NAMALWA (cell line): ENCODE measurements around the gene PLEKHA1.

Experiments used
- DNase-seq: peaks from one replicate; pipeline ENCODE4 v3.0.0-alpha.2; 2015; ENCODE audit warnings: low spot score

Gene PLEKHA1

DNA sequence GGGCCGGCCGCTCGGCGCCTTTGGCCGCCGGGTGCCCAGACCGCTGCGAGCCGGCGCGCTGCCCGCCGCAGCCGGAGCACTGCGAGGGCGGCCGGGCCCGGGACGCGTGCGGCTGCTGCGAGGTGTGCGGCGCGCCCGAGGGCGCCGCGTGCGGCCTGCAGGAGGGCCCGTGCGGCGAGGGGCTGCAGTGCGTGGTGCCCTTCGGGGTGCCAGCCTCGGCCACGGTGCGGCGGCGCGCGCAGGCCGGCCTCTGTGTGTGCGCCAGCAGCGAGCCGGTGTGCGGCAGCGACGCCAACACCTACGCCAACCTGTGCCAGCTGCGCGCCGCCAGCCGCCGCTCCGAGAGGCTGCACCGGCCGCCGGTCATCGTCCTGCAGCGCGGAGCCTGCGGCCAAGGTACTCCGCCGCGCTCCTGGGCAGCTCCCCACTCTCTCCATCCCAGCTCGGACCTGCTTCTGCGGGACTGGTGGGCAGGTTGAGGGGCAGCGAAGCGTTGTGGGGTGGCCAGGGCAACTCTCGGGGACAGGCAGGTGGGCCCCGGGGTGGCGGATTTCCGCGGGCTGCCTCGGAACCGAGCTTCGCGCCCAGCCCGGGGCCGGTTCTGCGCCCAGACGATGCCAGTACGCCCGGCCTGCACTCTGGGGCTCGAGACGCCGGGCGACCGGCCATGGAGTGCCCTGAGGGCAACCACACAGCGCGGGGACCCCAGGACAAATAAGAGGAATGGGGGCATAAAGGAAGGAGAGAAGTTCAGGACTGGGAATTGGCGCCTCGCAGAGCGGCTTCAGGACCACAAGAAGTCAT, 87.4 kb downstream of the PLEKHA1 start:
- DNase-seq, result no peak

DNA sequence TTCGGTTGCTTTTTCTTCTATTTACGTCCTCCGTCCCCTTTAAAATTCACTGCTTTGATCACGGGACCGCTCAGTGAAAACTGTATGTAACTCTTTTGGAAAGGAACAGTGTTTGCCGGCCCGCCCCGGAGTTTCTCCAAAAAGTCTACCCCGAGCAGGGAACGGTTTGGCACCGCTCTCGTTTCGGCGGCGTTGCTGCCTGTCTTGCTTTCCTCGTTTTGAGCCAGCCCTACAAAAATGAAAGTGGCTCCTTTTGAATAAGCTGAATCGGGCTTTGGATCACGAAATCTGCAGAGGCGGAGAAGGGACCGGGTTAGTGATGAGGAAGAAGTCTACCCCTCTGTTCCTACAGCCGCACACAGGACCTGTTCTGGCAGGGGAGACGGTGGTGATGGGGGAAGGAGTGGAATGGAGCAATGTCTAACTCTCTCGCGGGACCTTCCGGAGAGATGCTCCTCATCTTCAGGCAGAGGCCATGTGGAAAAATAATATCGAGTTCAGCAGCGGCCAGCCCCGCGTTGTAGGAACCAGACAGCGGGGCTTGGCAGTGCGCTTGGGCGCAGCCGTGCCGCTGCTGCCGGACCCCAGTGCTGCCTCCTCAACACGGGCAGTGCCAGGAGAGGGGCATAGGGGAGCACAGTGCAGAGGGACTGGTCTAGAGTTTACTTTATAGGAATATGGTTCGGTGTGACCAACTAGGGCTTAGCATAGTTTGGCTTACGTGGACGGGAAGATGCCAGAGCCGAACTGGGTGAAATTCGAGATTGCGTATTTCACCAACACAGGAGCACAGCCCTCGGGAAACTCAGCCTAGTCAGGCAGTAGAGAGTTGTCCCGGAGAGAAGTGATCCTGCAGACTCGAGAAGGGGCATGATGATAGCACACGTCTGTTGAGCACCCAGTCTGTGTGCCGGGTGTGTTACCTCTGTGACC, 88.3 kb downstream of the PLEKHA1 start:
- DNase-seq, result no peak

GRCh38 chr10:122463466-122464249, 89.2 kb downstream of the PLEKHA1 start:
- no peak for DNase-seq

GRCh38 chr10:122464250-122464510, 89.7 kb downstream of the PLEKHA1 start:
- no peak for DNase-seq

DNA sequence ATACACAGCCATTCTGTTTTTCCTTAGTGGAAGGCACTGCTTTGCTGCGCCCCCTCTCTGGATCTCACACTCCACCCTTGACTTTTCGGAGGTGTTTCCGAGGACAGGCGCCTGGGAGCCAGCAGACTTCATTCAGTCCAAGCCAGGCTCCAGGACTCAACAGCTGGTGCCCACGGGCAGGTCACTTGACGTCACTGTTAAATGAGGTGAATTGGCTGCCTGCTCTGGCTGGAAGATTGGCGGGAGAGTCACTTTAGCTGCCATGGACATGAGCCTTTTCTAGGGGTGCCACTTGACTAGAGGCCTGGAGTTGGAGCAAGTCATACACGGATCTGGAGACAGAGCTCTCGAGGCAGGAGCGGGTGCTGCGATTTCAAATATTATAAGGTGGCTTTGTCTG, 90.1 kb downstream of the PLEKHA1 start:
- DNase-seq, result no peak

DNA sequence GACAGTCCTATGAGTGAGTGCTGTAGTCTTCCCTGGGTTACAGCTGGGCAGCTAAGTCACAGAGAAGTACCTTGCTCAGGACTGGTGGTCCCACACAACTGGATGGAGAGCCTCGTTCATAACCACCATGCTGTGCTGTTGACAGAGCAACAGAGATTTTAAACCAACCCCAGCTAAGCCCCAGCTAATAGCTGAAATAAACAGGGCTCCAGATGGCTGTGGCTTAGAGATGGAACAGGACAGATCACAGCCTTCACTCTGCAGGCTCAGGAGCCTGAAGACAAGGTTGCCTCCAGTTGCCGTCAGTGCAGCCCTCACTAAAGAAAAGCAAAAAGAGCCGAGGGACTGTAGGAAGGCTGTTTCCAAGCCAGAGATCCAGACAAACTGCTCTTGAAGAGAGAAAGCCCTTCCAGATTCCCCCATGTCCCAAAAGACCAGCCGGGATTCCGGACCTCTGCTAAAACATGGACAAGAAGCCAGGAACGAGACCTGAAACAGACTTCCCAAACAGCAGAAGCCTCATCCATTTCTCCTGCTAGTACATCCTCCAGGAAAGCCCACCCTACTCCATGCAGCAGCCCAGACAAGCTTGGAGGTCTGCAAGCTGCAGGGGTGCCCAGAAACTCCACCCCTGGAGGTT, 91.0 kb downstream of the PLEKHA1 start:
- no peak for DNase-seq

DNA sequence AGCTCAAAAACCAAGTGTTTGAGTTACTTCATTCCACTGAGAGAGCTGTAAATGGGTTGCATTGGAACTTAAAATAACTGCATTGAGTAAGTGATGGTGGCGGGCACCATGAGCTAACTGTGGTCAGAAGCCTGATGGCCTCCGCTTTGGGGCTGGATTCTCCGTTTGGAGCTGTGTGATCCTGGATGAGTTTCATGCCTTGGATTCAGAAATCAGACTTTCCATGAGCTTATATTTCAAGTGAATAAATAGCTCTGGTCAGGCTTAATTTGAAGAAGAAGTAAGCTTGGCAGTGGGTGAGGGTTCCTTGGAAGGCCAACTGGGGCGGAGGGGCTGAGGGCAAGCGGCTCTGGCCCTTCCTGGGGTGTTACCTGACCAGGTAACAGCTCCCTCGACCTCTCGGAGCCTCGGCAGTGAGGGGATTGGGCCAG, 92.5 kb downstream of the PLEKHA1 start:
- DNase-seq, result no peak

DNA sequence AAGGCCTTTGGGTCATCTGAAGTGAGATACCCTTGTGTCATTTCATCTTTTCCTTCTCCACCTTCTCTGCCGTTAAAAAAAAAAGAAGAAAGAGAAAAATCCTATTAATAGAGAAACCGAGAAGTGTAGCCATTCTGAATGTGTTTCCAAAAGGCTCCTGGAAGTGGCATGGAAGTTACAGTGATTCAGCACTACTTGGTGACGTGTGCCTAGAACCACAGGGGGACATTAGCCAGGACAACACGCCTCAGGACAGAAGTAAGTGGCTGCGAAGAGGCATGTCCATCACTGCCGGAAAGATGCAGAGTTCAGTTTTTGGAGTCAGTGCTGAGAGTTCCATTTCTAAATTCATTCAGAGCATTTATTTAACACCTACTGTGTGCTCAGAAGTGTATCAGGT, 93.2 kb downstream of the PLEKHA1 start:
- no peak for DNase-seq

DNA sequence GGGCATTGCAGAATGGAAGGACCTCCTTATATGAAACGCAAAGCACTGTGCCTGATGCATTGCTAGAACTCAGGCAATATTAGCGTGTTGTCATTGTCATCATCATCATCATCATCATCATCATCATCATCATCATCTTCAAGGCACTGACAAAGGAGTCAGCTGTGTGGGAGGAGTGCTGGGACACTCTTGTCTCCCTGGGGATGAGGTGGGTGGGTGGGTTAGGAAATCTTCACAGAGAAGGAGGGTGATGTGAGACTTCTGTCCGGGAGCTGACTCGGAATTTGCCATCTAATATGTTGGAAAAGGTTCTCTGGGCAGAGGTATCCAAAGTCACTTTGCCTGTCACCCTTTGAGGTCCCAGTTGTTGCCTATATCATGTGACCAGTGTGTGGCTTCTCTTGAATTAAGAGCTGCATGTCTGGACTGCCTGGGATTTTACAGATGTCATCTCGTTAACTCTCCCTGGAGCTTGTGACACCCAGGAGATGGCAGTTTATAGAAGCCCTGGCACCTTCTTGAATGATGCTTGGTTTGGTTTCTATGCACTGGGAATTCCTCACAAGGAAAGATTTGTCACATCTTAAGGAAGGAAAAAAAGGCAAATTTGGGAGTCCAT, 93.9 kb downstream of the PLEKHA1 start:
- DNase-seq, result no peak

GRCh38 chr10:122468926-122469781, 94.6 kb downstream of the PLEKHA1 start:
- no peak for DNase-seq

DNA sequence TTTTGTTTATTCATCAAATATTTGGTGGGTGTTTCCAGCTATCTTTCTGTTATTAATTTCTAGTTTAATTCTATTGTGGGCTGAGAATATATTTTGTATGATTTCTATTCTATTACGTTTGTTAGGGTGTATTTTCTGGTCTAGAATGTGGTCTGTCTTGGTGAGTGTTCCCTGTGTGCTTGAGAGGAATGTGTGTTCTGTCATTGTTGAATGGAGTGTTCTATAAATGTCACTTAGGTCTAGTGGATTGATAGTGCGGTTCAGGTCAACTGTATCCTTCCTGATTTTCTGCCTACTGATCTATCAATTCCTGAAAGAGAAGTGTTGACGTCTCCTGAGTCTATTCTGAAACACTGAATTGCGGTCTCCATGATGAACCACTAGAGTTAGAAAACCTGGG, 95.3 kb downstream of the PLEKHA1 start:
- no peak for DNase-seq

DNA sequence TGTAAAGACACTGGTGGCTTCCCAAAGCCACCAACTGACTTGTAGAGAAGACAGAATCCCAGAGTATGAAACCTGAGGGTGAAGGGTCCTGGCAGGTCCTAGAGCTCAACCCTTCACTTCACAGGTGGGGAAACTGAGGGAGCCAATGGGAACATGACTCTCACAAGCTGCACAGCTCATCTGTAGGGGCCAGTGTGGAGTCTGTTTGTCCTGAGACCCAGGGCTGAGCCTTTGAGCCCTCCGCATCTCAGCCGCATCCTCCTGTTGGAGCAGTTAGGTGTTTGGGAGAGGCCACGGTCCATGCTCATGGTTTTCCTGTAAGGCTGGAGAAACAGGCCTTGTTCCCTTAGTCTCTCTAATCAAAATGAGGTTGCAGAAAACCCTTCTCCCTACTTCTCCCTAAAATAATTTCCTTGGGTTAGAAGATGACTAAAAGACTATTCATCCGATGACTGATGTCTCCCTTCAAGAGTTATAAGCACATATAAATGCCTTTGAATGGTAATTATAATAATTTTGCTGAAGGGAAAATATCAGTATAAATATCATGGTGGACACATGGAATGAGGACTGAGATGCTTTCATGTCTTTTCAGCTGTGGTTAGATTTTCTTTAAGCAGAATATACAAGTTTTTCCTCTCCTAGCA, 97.1 kb downstream of the PLEKHA1 start:
- no peak for DNase-seq

DNA sequence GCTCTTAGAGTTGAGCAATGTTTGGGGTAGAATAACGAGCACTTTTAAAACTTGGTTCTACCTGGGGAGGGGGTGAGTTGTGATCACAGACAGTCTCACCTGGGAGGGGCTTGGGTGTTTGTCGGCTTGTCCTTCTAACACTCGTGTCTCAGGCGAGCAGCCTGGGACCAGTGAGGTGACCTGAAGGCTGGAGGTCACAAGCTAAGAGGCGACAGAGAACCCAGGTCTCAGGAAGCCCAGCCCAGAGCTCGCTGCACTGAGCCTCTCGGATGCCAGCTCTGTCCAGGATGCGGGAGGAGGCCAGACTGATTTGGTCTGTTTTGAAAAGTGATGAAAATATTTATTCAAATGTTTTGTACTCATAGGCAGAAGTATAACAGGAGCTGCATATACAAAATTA, 98.6 kb downstream of the PLEKHA1 start:
- DNase-seq, result no peak

GRCh38 chr10:122474131-122474818, 99.8 kb downstream of the PLEKHA1 start:
- no peak for DNase-seq

DNA sequence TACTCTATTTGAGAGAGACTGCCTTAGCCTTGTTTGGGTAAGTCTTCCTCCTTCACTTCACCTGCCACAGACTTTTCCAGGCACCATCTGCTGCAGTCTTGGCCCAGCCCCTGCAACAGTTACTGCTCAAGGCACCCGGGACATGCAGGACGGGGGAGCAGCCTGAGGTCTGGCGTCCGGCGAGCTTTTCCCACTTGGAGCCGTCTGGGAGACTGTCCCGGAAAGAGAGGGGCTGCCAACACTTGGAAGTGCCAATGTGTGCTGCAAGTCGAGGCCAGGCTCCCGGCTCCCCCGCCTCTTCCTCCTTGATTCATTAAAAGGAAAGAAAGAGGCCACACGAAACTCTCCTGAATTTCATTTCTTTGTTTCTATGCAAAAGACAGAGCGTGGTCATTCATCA, 100.6 kb downstream of the PLEKHA1 start:
- DNase-seq, result no peak

DNA sequence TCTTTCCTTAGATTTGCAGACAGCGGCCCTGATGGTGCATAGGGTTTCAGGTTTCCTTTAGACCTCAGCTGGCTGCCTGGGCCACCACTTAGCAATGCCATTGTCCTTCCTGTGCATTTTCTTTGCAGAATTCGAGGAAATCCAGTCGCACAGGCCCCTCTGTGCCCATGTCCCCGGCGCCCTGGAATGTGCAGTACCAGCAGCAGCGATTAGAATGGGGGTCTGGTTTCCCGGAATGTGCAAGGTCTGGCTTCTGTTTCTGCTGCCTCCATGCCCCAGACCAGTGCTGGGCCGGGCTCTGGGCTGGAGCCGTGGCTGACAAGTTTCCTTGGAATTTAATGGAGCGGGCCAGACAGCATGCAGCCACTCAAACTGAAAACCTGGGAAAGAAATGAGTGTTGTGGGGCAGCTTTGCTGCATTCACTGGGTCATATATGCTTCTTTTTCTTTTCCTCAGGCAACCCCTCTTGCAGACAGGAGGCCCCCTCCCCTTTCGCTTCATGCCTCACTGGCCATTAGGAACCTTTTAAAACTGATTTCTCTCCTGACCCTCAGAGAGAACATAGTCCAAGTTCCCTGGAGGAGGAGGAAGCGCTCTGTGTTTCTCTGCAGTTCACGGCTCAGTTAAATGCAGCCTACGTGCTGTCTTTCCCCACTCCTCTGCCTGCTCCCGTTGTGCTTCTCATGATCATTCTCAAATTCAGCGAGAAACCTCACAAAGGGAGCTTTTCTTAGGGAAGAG, 101.3 kb downstream of the PLEKHA1 start:
- no peak for DNase-seq

- DNase-seq, result no peak
Observed at GRCh38 chr10:122476333-122476695, 101.8 kb downstream of the PLEKHA1 start.

- DNase-seq, result no peak
Observed at GRCh38 chr10:122477436-122477835, 102.9 kb downstream of the PLEKHA1 start.

- DNase-seq, result no peak
Observed at GRCh38 chr10:122478971-122479370, 104.5 kb downstream of the PLEKHA1 start.
